ENCODE results near the gene WARS2.

WARS2 gene

GRCh38 chr1:119086830-119087229 is 53.6 kb downstream of the WARS2 start:
- no peak for ATAC-seq (ENCODE audit: low read depth)
- H3K9me3 Mint-ChIP-seq, result no peaks in the 10 kb centered on the region

GRCh38 chr1:119084798-119085197 is 55.7 kb downstream of the WARS2 start:
- peaks cover 14% of the 10 kb centered on the region for H3K36me3 Mint-ChIP-seq
- no peaks in the 10 kb centered on the region for H3K9me3 Mint-ChIP-seq
- H3K27me3 Mint-ChIP-seq, result no peaks in the 10 kb centered on the region
- H3K4me1 Mint-ChIP-seq, result peaks cover 10% of the 10 kb centered on the region
- no peak for ATAC-seq (ENCODE audit: low read depth)
- no peak overlapping the region for H3K4me3 Mint-ChIP-seq
- DNase-seq (ENCODE audit: low spot score in 2 of 2), result no peak
- no peak overlapping the region for H3K27ac Mint-ChIP-seq

More at GRCh38 chr1:119086830-119087229, 53.6 kb downstream of the WARS2 start:
- no peak overlapping the region for H3K4me3 Mint-ChIP-seq
- no peaks in the 10 kb centered on the region for H3K27me3 Mint-ChIP-seq
- H3K27ac Mint-ChIP-seq, result no peak overlapping the region
- H3K4me1 Mint-ChIP-seq, result peaks cover 10% of the 10 kb centered on the region
- peaks cover 18% of the 10 kb centered on the region for H3K36me3 Mint-ChIP-seq
- DNase-seq (ENCODE audit: low spot score in 2 of 2), result no peak

DNA sequence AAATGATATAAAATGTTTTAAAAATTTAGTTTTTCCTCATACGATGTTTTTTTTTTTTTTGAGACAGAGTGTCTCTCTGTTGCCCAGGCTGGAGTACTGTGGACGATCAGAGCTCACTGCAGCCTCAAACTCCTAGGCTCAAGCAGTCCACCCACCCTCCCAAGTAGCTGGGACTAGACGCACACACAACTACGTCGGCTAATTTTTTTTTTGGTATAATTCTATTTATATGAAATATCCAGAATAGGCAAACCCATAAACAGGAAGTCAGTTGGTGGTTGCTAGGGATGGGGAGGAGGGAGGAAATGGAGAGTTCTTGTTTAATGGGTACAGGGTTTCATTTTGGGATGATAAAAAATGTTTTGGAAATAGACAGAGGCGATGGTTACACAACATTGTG is 56.5 kb downstream of the WARS2 start:
- DNase-seq (ENCODE audit: low spot score in 2 of 2) (no peak), ATAC-seq (ENCODE audit: low read depth) (no peak)
- Mint-ChIP-seq H3K27ac (no peak overlapping the region), H3K4me3 (no peak overlapping the region), H3K4me1 (peaks cover 10% of the 10 kb centered on the region), H3K27me3 (no peaks in the 10 kb centered on the region), H3K9me3 (no peaks in the 10 kb centered on the region), H3K36me3 (peaks cover 14% of the 10 kb centered on the region)

GRCh38 chr1:119083479-119083878 is 57.0 kb downstream of the WARS2 start:
- Mint-ChIP-seq H3K27me3 (no peaks in the 10 kb centered on the region), H3K9me3 (no peaks in the 10 kb centered on the region), H3K4me1 (peaks cover 10% of the 10 kb centered on the region), H3K36me3 (peaks cover 14% of the 10 kb centered on the region), H3K4me3 (no peak overlapping the region), H3K27ac (no peak overlapping the region)
- DNase-seq (ENCODE audit: low spot score in 2 of 2) (no peak), ATAC-seq (ENCODE audit: low read depth) (no peak)

GRCh38 chr1:119081700-119082099 is 58.8 kb downstream of the WARS2 start:
- Mint-ChIP-seq H3K36me3 (peaks cover 15% of the 10 kb centered on the region), H3K27me3 (no peaks in the 10 kb centered on the region), H3K27ac (no peak overlapping the region), H3K9me3 (no peaks in the 10 kb centered on the region), H3K4me1 (peaks cover 2% of the 10 kb centered on the region), H3K4me3 (no peak overlapping the region)
- no peak for DNase-seq (ENCODE audit: low spot score in 2 of 2)
- ATAC-seq (ENCODE audit: low read depth), result no peak

DNA sequence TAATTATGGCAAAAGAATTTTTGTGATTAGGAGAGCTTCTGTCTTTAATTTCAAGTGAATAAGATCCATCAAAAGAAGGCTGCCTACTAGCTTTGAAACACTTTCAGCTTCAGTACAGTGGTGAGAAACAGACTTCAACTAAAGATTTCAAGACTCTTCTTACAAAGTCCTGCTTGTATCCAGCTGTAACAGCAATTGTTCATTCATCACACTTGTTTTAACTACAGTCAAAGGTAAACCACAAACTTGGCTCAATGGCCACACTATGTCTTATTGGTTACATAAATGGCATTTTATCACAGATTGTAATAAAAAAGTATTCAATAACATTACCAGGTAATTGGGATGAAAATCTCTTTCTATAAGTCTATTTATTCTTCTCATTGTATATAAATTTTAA is 59.2 kb downstream of the WARS2 start:
- Mint-ChIP-seq H3K36me3 (peaks cover 16% of the 10 kb centered on the region), H3K4me1 (peaks cover 2% of the 10 kb centered on the region), H3K4me3 (no peak overlapping the region), H3K27me3 (no peaks in the 10 kb centered on the region), H3K27ac (no peak overlapping the region), H3K9me3 (no peaks in the 10 kb centered on the region)
- ATAC-seq (ENCODE audit: low read depth), result no peak
- no peak for DNase-seq (ENCODE audit: low spot score in 2 of 2)

GRCh38 chr1:119080586-119080985 is 59.9 kb downstream of the WARS2 start:
- Mint-ChIP-seq H3K27ac (no peak overlapping the region), H3K36me3 (peaks cover 22% of the 10 kb centered on the region), H3K27me3 (no peaks in the 10 kb centered on the region), H3K4me3 (no peak overlapping the region), H3K9me3 (no peaks in the 10 kb centered on the region), H3K4me1 (peaks cover 2% of the 10 kb centered on the region)
- ATAC-seq (ENCODE audit: low read depth) (no peak), DNase-seq (ENCODE audit: low spot score in 2 of 2) (no peak)

DNA sequence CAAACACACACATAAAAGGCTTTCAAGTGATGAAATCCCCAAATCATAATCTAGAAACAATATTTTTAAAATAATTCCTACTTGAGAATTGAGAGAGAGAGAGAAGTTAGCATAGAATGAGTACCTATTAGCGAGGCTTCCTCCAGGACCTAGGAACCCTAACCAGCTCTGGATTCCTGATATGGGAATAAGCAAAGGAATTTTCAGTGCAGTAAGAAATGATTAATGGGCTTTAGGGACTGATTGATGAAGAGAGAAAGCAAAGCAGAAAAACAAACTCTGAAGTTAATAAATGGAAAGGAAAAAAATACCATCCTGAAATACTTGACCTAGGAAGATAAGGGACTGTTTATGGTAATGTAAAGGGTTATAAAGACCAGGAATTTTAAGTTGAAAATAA is 60.6 kb downstream of the WARS2 start:
- Mint-ChIP-seq H3K27ac (no peak overlapping the region), H3K4me3 (no peak overlapping the region), H3K4me1 (peaks cover 2% of the 10 kb centered on the region), H3K27me3 (no peaks in the 10 kb centered on the region), H3K36me3 (peaks cover 19% of the 10 kb centered on the region), H3K9me3 (no peaks in the 10 kb centered on the region)
- no peak for ATAC-seq (ENCODE audit: low read depth)
- no peak for DNase-seq (ENCODE audit: low spot score in 2 of 2)

DNA sequence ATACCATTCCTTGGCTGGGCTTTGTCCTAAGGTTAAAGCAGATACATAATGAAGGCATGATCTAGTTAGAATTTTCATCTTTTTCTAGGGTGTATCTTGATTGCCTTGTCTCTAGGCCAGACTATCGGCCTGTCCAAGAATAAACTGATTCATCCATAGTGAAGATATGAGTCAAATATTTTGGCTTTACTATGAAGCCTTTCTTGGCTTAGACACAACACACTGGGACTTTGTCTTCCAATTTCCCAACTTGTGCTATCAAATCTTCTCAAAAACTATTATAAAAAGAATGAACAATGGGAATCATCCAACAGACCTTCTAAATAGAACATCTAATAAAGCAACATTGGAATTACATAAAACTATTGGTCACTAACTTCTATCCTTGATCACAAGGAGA is 64.8 kb downstream of the WARS2 start:
- no peak for ATAC-seq (ENCODE audit: low read depth)
- no peak overlapping the region for H3K27ac Mint-ChIP-seq
- no peak for DNase-seq (ENCODE audit: low spot score in 2 of 2)
- peaks cover 4% of the 10 kb centered on the region for H3K9me3 Mint-ChIP-seq
- no peak overlapping the region for H3K4me3 Mint-ChIP-seq
- H3K27me3 Mint-ChIP-seq, result no peaks in the 10 kb centered on the region
- no peaks in the 10 kb centered on the region for H3K4me1 Mint-ChIP-seq
- peaks cover 33% of the 10 kb centered on the region for H3K36me3 Mint-ChIP-seq

DNA sequence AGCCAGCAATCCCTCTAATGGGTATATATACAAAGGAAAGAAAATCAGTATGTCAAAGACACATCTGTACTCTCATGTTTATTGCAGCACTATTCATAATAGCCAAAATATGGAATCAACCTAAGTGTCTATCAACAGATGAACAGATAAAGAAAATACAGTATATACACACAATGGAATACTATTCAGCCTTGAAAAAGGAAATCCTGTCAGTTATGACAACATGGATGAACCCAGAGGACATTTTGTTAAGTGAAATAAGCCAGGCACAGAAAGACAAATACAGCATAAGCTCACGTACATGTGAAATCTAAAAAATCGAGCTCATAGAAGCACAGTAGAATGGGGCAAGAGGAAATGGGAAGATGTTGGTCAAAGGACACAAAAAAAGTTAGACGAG is 69.1 kb downstream of the WARS2 start:
- H3K9me3 Mint-ChIP-seq, result peaks cover 4% of the 10 kb centered on the region
- H3K36me3 Mint-ChIP-seq, result peaks cover 31% of the 10 kb centered on the region
- ATAC-seq (ENCODE audit: low read depth), result no peak
- H3K4me3 Mint-ChIP-seq, result no peak overlapping the region
- H3K27me3 Mint-ChIP-seq, result no peaks in the 10 kb centered on the region
- no peak overlapping the region for H3K27ac Mint-ChIP-seq
- no peaks in the 10 kb centered on the region for H3K4me1 Mint-ChIP-seq
- DNase-seq (ENCODE audit: low spot score in 2 of 2), result no peak

GRCh38 chr1:119069682-119070081 is 70.8 kb downstream of the WARS2 start:
- Mint-ChIP-seq H3K9me3 (peaks cover 4% of the 10 kb centered on the region), H3K27me3 (no peaks in the 10 kb centered on the region), H3K4me1 (no peaks in the 10 kb centered on the region), H3K27ac (no peak overlapping the region), H3K36me3 (peaks cover 22% of the 10 kb centered on the region), H3K4me3 (no peak overlapping the region)
- DNase-seq (ENCODE audit: low spot score in 2 of 2) (no peak), ATAC-seq (ENCODE audit: low read depth) (no peak)

DNA sequence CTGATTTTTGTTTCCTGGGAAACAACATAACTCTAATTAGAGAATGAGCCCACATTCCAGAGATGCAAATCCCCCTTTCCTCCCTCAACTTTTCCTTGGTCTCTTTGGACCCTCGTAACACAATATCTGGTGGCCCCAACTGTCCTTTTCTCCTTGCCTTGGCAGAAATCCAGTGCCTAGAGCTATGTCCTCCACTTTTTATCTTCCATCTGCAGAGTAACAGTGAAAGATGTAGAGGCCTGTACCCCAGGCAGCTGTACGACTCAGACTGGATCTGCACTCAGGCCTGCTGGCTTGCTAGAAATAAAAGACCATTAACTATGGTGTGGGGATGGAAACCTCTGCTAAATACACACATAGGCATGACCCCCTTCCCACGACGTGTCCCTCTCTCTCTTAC is 72.0 kb downstream of the WARS2 start:
- Mint-ChIP-seq H3K36me3 (peaks cover 23% of the 10 kb centered on the region), H3K27ac (peak overlapping the region; percentile 16), H3K9me3 (peaks cover 4% of the 10 kb centered on the region), H3K4me3 (no peak overlapping the region), H3K4me1 (no peaks in the 10 kb centered on the region), H3K27me3 (no peaks in the 10 kb centered on the region)
- ATAC-seq (ENCODE audit: low read depth), result no peak
- no peak for DNase-seq (ENCODE audit: low spot score in 2 of 2)

- Mint-ChIP-seq H3K27me3 (no peaks in the 10 kb centered on the region), H3K27ac (no peak overlapping the region), H3K4me1 (no peaks in the 10 kb centered on the region), H3K9me3 (peaks cover 3% of the 10 kb centered on the region), H3K36me3 (peaks cover 16% of the 10 kb centered on the region), H3K4me3 (no peak overlapping the region)
- ATAC-seq (ENCODE audit: low read depth) (no peak), DNase-seq (ENCODE audit: low spot score in 2 of 2) (no peak)
These were observed 78.8 kb downstream of the WARS2 start for GRCh38 chr1:119061700-119062099.

DNA sequence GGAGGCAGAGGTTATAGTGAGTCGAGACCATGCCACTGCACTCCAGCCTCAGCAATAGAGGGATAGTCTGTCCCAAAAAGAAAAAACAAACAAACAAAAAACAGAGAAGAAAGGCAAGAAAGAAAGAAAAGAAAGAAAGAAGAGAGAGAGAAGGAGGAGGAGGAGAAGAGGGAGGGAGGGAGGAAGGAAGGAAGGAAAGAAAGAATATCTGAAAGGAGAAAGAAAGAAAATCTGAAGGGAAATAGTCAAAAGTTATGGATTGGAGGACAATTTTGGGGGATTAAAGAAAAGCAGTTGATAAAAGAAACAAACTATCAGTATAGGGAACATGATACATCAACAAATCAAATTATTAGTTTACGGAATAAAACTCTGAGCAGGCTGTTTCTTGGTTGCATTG is 84.9 kb downstream of the WARS2 start:
- H3K36me3 Mint-ChIP-seq, result peaks cover 7% of the 10 kb centered on the region
- DNase-seq (ENCODE audit: low spot score in 2 of 2) (no peak), ATAC-seq (ENCODE audit: low read depth) (no peak)
- no peak overlapping the region for H3K27ac Mint-ChIP-seq
- no peaks in the 10 kb centered on the region for H3K9me3 Mint-ChIP-seq
- H3K27me3 Mint-ChIP-seq, result no peaks in the 10 kb centered on the region
- H3K4me1 Mint-ChIP-seq, result no peaks in the 10 kb centered on the region
- no peak overlapping the region for H3K4me3 Mint-ChIP-seq

GRCh38 chr1:119053917-119054316 is 86.5 kb downstream of the WARS2 start:
- H3K27ac Mint-ChIP-seq, result no peak overlapping the region
- H3K4me1 Mint-ChIP-seq, result peaks cover 3% of the 10 kb centered on the region
- no peak for ATAC-seq (ENCODE audit: low read depth)
- H3K9me3 Mint-ChIP-seq, result peaks cover 3% of the 10 kb centered on the region
- no peak overlapping the region for H3K4me3 Mint-ChIP-seq
- no peak for DNase-seq (ENCODE audit: low spot score in 2 of 2)
- H3K27me3 Mint-ChIP-seq, result no peaks in the 10 kb centered on the region
- peaks cover 14% of the 10 kb centered on the region for H3K36me3 Mint-ChIP-seq

GRCh38 chr1:119052267-119052666 is 88.2 kb downstream of the WARS2 start:
- Mint-ChIP-seq H3K27me3 (no peaks in the 10 kb centered on the region), H3K27ac (no peak overlapping the region), H3K4me1 (peaks cover 3% of the 10 kb centered on the region), H3K36me3 (peaks cover 14% of the 10 kb centered on the region), H3K4me3 (no peak overlapping the region), H3K9me3 (peaks cover 3% of the 10 kb centered on the region)
- DNase-seq (ENCODE audit: low spot score in 2 of 2), result no peak
- no peak for ATAC-seq (ENCODE audit: low read depth)
